Right hindlimb (tissue), 1 donor: ENCODE results near the gene MVB12B.

Source experiments
- DNase-seq: peaks from one replicate; pipeline ENCODE4 v3.0.0-alpha.2; 2018

MVB12B gene

GRCh38 chr9:126386776-126387175 lies 60.1 kb downstream of the MVB12B start:
- DNase-seq: no peak

GRCh38 chr9:126388964-126389708 lies 62.5 kb downstream of the MVB12B start:
- DNase-seq: no peak

DNA sequence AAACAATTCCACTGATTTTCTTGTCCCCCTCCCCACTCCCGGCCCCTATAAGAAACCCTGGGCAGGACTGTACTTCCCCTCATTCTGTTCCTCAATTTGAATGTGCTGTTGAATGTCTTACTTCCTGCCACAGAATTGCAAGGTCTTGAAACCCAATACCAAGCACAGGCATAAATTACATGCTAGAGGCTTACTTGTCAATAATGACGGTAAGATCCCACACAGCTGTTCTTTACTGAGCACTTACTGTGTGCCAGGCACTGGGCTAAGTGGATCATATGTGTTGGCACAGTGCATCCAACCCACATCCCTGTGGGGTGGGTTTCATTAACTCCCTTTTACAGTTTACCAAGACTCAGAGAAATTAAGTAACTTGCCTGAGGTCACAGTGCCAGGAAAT lies 63.4 kb downstream of the MVB12B start:
- DNase-seq: no peak

GRCh38 chr9:126390923-126391322 lies 64.3 kb downstream of the MVB12B start:
- no peak for DNase-seq

GRCh38 chr9:126391713-126392661 lies 65.4 kb downstream of the MVB12B start:
- no peak for DNase-seq

DNA sequence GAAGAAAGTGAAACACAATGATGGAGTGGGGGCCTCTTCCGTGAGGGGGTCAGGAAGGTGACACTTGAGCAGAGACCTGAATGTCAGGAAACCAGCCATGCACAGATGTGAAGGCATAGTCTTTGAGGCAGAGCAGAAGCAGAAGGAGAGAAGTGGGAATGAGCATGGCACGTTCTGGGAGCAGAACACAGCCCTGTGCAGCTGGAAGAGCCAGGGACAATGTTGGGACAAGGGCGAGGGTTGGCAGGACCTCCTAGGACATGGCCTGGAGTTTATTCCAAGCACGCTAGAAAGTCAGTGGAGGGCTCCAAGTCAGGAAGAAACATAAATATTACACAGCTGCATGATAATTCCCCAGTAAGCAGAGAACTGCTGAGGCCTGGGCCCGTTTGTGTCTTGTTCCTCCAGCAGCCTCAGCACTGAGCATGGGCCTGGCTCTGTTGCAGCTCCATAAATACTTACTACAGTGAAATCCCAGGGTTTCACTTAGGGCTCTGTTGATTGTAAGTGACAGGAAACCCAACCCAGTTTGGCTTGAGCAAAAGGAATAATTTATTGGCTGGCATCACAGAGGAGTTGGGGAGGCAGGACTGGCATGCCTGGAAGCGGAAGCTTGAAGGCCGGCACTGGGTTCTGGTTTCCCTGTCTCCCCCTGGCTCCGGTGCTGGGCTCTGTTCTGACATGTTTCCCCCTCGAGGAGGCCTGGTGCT lies 66.2 kb downstream of the MVB12B start:
- peak; percentile 29 for DNase-seq

- no peak for DNase-seq
Measured at GRCh38 chr9:126393876-126394275, 67.2 kb downstream of the MVB12B start.

- no peak for DNase-seq
Measured at GRCh38 chr9:126394802-126395201, 68.2 kb downstream of the MVB12B start.

GRCh38 chr9:126395439-126396212 lies 69.0 kb downstream of the MVB12B start:
- no peak for DNase-seq

GRCh38 chr9:126397056-126397455 lies 70.4 kb downstream of the MVB12B start:
- no peak for DNase-seq

GRCh38 chr9:126398403-126399058 lies 71.9 kb downstream of the MVB12B start:
- peak; percentile 87 for DNase-seq

DNA sequence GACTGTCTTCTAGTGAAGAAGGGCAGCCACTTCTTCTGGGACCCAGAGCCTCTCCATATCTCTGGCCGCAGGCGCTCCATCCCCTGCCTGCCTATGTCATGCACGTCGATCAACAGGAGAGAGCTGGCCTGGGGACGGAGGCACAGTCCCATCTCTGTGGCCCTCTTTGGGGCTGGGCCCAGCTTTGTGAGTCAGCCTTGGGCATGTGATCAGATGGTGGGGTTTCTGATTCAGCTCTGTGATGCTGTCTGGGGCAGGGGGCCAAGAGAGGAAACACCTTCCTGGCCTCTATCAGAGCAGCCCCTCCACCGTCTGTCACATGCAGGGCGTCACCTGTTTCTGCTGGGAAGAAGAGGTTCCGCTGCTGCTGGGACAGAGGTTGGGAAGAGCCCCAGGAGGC lies 72.6 kb downstream of the MVB12B start:
- DNase-seq: no peak

DNA sequence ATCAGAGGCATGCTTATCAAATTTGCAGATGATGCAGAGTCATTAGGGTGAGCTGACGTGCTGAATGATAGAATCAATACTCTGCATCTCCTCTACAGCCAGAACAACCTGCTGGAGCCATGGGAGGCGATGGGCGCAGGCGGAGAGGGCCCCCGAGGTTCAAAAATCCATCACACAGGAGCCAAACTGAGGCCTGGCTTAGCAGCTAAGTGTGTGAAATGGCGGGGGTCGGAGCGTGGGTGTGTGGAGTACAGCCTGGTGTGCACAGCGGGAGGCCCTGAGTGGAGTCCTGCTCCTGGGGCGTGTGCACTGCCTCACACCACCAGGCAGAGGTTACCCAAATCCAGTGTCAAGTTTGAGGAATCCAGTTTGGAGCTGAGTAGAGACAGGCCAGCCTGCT lies 73.2 kb downstream of the MVB12B start:
- no peak for DNase-seq

DNA sequence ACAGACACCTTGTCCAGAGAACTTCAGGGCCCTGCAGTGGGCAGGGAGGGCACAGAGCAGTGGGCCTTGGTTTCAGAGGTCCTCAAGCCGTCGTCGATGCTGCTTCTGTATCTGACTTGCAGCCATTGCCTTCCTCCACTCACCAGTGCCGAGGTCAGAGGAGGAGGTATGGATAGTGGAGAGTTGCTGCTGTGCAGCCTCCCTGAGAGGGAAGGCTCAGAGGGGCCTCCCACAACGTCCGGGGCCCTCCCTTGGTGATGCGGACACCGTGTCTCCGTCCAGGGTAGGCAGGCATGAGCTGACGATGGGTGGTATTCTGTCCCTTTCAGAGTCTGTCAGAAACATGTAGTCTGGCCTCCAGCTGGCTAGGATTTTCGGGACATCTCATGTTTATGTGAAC lies 73.9 kb downstream of the MVB12B start:
- DNase-seq: no peak

DNA sequence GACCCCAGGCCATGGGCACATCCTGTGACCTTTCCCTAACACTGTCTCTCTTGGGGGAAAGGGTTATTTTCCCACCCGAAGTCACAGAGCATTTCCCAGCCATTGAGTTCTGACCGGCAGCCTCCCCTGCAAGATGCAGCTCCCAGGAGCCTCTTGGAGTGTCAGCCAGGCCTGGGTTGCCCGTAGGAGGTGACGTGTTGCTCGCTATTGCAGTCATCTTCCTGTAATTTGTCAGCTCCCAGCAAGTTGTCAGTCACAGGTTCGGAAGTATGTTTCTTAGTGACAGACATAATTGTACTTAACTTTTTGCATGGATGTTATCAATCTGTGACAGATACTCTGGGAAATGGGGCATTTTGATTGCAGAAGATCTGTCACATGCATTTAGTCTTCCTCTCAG lies 74.5 kb downstream of the MVB12B start:
- no peak for DNase-seq

- DNase-seq: no peak
Measured at GRCh38 chr9:126401581-126401980, 75.0 kb downstream of the MVB12B start.

- no peak for DNase-seq
Measured at GRCh38 chr9:126403397-126403796, 76.8 kb downstream of the MVB12B start.

DNA sequence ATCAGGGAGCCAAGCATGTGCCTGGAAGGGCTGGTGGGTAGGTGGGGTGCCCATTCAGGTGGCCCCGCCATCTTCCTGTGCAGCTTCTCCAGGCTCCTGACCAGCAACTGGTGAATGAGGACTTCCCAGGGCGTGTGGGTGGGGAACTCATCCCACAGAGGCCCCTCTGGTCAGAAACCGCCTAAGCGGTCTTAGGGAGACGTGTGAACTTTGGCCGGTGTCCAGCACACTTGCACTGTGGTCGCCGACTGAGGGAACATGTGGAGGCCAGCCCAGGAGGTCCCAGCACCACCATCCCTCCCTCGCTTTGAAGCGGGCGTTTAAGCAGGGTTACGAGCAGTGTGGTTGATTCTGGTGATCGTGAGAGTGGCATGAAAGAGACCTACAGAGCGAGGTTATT lies 77.8 kb downstream of the MVB12B start:
- DNase-seq: no peak

DNA sequence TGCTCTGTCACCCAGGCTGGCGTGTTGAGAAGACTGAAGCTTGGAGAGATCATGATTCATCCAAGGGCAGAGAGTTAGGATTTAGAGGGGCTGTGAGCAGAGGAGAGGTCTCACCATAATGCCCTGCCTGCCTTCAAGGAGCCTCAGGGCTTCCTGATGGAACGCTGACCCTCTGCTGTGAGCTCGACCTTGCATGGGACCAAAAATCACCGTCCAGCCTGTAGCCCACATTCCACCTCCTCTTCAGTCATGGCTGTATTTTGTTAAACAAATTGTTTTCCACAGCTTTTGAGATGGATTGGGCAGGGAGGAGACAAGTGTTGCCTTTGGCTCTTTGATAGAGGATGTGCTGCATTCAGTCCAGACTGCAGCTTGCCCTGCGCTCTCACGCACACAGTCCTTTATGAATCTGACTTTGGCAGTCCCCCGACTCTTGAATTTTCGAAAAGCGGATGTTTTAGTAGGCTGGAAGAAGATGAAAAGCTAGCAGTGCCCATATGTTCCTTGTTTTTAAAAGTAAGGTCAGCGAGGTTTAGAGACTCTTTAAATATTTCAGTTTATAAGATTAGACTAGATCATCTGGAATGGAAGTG lies 79.5 kb downstream of the MVB12B start:
- DNase-seq: no peak

GRCh38 chr9:126407114-126407870 lies 80.7 kb downstream of the MVB12B start:
- DNase-seq: peak; percentile 50

GRCh38 chr9:126408004-126408403 lies 81.4 kb downstream of the MVB12B start:
- no peak for DNase-seq
